ENCODE data around the gene PHACTR3. TPM values are rescaled to one million over a fixed set of nuclear protein-coding genes. Genes with fewer than 3 reads are reported as not detected.

Gene PHACTR3
- total and polyA plus RNA-seq, 2 of the 8 experiments (the other 6 are each of a cell fraction or from before 2014, with no cell fraction given): 0.05 to 0.13 TPM

DNA sequence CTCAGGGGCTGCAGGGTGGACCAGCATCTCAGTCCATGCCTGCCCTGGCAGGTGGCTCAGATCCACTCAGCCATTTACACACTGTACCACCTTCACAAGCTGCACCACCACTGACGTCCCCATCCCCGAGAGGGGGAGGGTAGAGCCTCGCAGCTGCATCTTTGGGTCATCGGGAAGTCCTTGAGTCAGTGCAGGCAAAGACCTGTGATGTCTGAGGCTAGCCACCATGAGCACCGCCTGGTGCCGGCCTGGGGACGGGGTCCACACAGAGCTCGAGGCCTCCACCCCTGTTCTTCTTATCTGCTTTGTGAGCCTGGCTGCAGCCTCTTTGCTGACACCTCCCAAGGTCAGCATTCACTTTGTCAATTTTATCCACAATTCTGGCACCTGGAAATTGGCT is 141.4 kb downstream of the PHACTR3 start (continued):
- TF ChIP-seq NRF1 (IDR thresholded peaks at IDR 0.05; ENCODE audit: low read depth, low read length) (no peak), CBX8 (IDR thresholded peaks at IDR 0.05; ENCODE audit: borderline replicate concordance, low read depth, low read length) (no peak), TCF12 (IDR thresholded peaks at IDR 0.05; ENCODE audit: low read depth, low read length) (no peak), YY1 (IDR thresholded peaks at IDR 0.05; ENCODE audit: low read depth, low read length) (no peak), SRF (IDR thresholded peaks at IDR 0.05; ENCODE audit: low read depth, low read length) (no peak), EZH2 (IDR thresholded peaks at IDR 0.05; ENCODE audit: low read depth, low read length, severe bottlenecking) (no peak), TBP (IDR thresholded peaks at IDR 0.05; ENCODE audit: low read depth, low read length) (no peak)
